Gastroesophageal sphincter (tissue), 3 donors: Measurements from ENCODE around the gene GOLPH3.

Experiments
- EP300 ChIP-seq: sonication (generic); formaldehyde crosslinking; IDR thresholded peaks from one replicate; pipeline ENCODE4 v1.6.1; 2017; ENCODE audit warnings: antibody characterized with exemption, mild to moderate bottlenecking
- TF ChIP-seq, protein P1 (sequence below), 4 experiments: fragments of 200-600 bp in 2 of 4; fragments of 450-650 bp in 2 of 4; sonication (generic) in 1 of 4; IDR thresholded peaks; one replicate each; pipeline ENCODE4 v1.5.1; 2017 to 2019; ENCODE audit warnings: antibody characterized with exemption in 4 of 4, mild to moderate bottlenecking in 2 of 4, moderate library complexity in 2 of 4

DNA sequence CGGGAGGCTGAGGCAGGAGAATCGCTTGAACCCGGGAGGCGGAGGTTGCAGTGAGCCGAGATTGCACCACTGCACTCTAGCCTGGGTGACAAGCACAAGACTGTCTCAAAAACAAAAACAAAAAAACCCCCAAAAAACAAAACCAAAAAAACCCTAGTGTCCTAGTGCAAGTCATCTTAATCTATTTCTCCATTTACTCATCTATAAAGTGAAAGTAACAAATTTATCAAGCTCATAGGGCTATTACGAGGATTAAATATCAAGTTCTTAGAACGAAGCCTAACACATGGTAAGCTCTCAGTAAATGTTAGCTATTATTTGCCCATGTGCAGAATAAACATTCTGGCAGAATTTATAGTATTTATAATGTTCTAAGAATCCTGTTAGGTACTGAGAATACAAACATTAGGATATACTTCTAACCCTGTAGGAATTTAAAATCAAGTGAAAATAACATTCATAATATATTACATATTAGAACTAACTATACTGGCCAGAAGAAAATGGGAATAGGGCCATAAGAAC, 45.0 kb downstream of the GOLPH3 start:
- TF ChIP-seq, protein P1, sequence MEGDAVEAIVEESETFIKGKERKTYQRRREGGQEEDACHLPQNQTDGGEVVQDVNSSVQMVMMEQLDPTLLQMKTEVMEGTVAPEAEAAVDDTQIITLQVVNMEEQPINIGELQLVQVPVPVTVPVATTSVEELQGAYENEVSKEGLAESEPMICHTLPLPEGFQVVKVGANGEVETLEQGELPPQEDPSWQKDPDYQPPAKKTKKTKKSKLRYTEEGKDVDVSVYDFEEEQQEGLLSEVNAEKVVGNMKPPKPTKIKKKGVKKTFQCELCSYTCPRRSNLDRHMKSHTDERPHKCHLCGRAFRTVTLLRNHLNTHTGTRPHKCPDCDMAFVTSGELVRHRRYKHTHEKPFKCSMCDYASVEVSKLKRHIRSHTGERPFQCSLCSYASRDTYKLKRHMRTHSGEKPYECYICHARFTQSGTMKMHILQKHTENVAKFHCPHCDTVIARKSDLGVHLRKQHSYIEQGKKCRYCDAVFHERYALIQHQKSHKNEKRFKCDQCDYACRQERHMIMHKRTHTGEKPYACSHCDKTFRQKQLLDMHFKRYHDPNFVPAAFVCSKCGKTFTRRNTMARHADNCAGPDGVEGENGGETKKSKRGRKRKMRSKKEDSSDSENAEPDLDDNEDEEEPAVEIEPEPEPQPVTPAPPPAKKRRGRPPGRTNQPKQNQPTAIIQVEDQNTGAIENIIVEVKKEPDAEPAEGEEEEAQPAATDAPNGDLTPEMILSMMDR (IDR thresholded peaks at IDR 0.05) = no peak
- no peak for TF ChIP-seq EP300
